Jurkat, Clone E6-1 (cell line): Measurements from ENCODE around the gene EDA.
"Not testable (repeated sequence)": the region's sequence is repeated elsewhere in the genome, so short reads cannot be mapped to it uniquely, and the experiment has no call there.

Source experiments
- DNase-seq: peaks from one replicate; pipeline ENCODE4 v3.0.0-alpha.2; 2011; ENCODE audit warnings: low read depth, low spot score
- H3K4me3 ChIP-seq: 2 replicates; pipeline ENCODE4 v1.5.1; 2011; ENCODE audit warnings: mild to moderate bottlenecking, low read length, control low read depth, moderate library complexity

The EDA gene

DNA sequence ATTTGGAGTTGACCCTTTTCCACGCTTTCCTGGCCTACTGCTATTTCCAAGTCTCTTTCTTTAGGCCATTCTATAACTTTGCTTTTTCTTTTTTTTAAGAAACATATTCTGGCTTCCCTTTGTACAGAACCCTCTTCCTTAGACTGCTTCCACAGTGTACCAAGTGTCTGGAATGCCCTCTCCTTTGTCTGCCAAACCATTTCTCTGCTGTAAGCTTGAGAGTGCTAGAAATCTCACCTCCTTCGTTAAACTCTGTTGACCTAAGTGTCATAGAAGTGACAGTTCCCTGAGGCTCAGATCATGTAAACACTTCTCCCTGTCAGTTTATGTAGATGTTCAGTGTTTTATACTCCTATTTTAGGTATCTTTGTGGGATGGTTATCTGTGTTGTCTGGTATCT is 108.4 kb downstream of the EDA start:
- DNase-seq, result no peak
- no peak overlapping the region for H3K4me3 ChIP-seq

DNA sequence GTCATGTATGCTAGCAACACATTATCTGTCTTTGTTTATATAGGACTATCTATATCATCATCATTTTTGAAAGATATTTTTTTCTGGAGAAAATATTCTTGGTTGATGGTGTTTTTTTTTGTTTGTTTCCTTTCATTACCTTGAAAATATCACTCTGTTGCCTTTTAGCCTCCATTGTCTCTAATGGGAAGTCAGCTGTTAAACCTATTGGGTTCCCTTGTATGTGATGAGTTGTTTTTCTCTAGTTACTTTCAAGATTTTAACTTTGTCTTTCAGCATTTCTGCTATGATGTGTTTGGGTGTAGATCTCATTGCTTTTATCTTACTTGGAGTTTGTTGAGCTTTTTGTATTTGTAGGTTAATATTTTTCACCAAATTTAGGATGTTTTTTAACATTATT is 124.4 kb downstream of the EDA start:
- no peak overlapping the region for H3K4me3 ChIP-seq
- DNase-seq, result no peak

DNA sequence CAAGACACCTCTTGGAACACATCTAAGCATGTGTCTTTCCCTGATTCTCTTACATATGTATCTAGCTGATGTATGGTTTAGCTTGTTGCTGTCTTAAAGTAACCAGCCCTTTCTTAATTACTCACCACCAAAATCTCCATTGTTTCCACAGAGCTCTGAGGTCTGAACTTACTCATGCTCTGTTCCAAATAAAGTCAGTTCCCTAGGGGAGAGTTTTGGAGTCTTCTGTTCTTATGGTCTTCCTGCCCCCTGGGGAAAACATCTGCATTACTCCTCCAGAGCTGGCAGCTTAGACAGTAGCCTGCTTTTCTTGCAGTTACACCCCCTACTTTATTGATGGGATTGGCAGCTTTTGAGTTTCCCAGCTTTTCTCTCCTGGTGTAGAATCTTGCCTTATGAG is 125.8 kb downstream of the EDA start:
- no peak overlapping the region for H3K4me3 ChIP-seq

DNA sequence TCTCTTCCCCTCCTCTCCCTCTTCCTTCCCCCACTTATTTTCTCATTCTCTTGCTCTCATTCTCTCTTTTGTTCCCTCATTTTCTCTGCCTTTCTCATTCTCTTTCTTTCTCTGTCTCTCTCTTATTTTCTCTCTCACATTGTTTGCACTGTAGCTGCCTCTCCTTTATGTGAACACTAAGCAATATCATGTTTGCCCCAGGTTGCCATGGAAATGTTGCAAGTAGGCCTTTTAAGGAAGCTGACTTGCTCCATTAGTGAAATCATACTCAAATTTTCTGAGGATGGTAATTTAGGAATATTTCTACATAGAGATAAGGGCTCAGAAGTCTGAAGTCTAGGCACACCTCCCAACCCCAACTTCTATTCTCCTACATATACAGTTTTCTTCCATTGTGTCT is 130.1 kb downstream of the EDA start:
- H3K4me3 ChIP-seq, result no peak overlapping the region
- DNase-seq, result no peak

More for the DNA sequence above, 125.8 kb downstream of the EDA start:
- no peak for DNase-seq

DNA sequence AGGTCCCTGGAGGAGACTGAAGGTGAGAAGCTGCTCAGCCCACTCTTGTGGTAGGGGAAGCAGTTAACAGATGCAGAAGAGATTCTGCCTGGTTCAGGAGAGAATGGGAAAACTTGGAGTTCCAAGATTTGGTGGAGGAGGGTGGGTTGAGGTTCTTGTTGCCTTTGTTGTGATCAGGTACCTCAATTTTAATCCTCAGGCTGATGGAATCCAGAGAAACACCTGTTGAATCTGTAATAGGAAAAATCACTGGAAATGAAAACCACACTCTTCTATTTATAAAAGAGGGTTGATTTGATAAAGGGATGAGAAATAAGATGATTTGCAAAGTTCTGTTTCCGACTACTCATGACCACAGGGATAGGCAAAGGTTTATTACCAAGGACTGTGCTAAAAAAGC is 132.1 kb downstream of the EDA start:
- H3K4me3 ChIP-seq, result no peak overlapping the region
- DNase-seq, result no peak

DNA sequence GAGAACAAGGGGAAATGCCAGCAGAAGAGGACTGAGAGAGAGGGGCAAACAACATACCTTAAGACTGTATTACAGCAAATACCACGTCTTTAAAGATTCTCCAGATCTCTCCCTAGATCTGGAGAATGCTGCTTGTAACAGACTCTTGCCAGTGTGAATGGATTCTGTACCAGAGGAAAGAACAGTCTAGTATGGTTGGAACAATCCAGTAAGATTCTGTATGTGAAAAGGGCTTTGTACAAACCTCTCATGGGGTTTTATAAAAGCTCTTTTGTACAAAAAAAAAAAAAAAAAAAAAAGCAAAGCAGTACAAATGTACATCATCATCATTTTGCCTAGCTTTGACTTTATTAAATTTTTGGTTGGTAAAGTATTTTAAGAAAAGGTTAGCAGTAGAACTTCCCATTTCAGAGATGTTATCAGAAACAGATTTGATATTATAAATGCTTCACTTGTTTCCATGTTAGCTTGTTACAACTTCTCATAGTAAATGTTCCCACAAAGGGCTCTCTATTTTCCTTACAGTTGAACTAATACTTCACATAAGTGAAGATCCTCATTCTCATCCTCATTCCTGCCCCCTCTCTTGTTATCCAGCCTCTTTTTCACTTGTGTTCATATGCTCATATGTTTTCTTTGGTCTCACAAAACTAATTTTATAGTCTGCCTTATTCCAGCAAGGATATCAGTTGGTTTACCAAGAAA is 144.2 kb downstream of the EDA start:
- no peak overlapping the region for H3K4me3 ChIP-seq
- DNase-seq, result no peak

DNA sequence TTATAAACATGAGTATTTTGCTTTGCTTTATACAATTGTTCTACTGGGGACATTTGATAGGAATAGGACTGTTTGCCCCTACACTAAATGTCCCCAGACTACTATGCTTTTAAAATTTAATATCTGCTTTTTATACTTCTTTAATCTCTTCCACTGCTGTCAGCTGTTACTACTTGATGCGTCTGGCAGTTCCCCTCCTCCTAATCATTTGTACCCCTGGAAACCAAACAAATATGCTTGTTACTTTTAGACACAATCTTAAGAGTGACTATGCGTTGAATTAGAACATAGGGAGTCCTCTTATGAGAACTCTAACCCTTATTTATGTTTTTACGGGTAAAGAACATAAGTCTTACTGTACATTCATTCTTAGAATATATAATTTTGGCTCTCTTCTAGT is 145.7 kb downstream of the EDA start:
- H3K4me3 ChIP-seq, result no peak overlapping the region
- DNase-seq, result no peak

DNA sequence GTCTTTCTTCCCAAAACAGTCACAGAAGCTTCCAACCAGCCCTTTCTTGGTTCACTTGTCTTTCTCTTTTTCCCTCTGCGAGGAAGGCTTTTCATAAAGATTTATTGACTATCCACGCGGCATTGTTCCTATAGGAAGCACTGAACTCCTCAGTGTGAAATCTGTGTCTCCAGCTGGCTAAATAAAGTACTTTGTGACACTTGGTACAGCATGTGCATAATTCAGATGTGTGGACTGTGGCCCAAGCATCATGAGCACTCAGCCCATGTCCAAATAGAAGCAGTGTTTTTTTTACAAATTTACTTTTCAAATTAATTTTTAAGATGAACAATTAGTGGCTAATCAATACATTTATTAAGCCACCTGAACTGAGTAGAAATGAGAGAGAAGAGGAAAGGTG is 146.4 kb downstream of the EDA start:
- no peak for DNase-seq
- H3K4me3 ChIP-seq, result no peak overlapping the region

DNA sequence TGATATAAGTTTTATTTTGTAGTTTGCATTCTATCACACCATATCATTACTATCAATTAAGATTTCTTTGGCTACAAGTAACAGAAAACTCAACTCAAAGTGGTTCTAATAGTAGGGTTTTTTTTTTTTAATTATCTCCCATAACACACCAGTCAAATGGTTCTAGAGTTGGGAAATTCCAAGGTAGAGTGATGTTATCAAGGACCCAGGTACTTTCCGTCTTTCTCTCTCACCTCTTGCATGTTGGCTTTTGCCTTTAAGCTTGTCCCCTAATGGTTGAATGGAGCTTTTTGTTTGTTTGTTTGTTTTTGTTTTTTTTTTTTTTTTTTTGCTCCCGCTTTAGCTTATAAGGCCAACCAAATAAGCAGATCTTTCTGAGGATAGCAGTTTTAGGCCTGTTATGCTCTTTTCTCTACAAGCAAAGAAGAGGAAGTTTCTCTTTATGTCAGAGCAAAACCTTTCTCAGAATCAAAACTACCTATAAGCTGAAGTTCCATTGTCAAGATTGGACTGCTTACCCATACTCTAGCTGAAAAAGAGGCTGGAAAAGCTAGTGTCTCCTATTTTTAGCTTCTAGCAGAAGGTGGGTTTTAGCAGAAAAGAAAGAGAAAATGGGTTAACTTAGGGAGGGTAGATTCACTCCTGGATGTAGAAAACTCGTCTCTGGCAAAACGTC is 177.5 kb downstream of the EDA start:
- H3K4me3 ChIP-seq, result no peak overlapping the region
- no peak for DNase-seq

DNA sequence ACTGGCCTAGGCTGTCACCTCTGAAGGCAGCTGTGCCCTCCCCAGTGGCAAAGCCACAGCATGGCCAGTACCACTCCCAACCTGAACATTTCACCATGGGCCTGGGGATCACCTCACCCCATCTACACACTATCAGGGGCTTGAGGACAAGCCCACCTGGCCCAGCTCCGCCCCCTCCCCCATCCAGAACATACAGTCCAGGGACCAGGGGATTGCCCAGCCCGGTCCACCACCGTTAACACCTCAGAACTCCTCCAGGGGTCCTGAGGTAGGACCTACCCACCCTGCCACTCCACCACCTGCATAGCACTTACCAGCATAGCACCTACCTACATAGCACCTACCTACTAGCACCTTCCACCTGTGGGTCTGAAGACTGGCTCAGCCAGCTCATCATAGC is 179.8 kb downstream of the EDA start:
- DNase-seq, result no peak

DNA sequence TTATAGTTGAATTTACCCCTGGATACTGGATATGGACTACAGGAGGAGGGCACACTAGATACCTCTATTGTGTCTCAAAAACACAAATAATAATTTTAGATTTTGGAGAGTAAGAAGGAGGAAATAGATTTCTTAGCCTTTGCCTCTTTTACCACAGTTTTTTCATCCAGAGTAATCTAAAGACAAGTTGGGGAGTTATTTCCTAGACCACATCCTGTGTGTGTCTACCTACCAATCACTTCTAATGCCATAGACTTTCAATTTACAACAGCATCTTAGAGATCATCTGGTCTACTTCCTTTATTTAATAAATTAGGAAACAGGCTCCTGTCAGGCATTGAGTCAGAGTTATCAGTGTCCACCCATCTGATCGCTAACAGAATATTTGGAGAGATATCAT is 191.5 kb downstream of the EDA start:
- DNase-seq, result peak; percentile 56
- no peak overlapping the region for H3K4me3 ChIP-seq

More for the DNA sequence above, 179.8 kb downstream of the EDA start:
- H3K4me3 ChIP-seq, result no peak overlapping the region

DNA sequence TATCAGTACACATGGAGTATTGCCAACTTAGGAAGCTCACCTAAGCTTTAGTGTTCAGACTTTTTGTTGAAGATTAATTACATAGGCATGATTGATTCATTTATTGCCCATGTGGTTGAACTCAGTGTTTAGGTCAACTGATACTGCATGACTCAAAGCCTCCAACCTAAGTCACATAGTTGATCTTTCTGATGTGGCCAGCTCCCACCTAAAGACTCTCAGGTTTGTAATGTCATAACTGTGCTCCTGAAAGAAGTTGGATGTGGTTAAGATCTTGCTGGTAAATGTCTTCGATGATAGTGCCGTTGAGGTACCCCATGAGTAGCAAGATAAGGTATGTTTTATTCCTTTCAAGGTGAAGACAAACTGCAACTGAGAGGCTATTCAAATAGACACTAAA is 192.5 kb downstream of the EDA start:
- H3K4me3 ChIP-seq, result no peak overlapping the region
- peak; percentile 57 for DNase-seq

DNA sequence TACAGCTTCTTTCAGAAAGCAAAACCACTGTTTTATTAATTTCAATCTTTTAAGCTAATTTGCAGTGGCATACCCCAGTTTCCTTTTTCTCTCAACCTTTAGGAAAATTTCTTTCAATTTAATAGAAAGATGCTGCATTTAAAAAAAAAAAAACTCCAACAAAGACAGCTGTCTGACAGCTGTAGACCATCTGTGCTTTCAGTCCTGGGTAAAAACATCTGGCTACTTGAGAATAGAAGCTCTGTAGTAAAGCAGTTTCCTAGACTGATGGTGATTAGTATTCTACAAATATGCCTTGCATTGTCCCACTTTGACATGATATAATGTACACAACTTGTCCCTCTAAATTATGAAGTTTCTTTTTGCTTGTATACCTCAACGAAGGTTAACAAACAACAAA is 197.8 kb downstream of the EDA start:
- H3K4me3 ChIP-seq, result no peak overlapping the region
- no peak for DNase-seq

DNA sequence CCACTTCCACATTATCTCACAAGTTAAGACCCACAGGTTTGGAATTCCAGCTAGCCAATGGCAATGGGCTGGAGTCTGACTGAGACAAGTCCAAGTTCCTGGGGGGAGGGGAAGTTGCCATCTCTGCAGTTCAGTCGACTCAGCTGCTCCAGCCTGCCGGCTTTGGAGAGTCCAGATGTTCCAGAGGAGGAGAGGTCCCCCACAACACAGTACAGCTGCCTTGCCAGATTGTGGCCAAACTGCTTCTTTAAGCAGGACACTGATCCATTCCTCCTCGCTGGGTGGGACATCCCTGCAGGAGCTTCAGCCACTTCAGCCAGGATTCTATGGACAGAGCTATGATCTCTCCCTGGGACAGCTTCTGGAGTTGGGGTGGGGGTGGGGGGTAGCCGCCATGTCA is 199.2 kb downstream of the EDA start:
- DNase-seq, result no peak
- no peak overlapping the region for H3K4me3 ChIP-seq

DNA sequence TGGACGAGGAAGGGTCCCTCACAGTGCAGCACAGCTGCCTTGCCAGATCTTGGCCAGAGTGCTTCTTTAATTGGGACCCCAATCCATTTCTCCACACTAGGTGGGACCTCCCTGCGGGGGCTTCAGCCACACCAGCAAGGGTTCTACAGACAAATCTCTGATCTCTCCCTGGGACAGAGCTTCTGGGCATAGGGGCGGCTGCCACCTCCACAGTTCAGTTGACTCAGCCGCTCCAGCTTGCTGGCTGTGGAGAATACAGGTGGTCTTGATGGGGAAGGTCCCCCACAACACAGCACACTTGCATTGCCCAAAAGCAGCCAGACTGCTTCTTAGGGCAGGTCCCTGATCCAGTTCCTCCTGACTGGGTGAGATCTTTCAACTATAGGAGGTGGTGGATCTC is 199.6 kb downstream of the EDA start:
- no peak overlapping the region for H3K4me3 ChIP-seq
- no peak for DNase-seq

DNA sequence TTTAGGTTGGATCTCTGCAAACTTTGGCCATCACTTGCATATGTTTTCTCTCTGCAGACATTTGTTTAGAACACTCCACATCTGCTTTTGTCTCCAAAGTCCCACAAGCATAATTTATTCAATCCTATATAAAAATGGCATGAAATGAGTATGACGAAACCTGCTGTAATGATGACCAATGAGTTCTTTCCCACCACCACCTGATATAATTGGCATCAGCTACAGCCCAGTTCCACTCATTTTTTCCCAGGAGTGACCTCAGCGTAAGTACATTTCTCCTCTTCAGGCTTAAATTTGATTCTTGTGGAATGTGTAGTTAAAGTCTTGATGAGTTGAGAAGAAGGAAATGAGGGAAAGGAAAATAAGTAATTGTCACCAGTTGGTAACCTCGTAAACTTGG is 228.7 kb downstream of the EDA start:
- no peak for DNase-seq
- H3K4me3 ChIP-seq, result no peak overlapping the region

DNA sequence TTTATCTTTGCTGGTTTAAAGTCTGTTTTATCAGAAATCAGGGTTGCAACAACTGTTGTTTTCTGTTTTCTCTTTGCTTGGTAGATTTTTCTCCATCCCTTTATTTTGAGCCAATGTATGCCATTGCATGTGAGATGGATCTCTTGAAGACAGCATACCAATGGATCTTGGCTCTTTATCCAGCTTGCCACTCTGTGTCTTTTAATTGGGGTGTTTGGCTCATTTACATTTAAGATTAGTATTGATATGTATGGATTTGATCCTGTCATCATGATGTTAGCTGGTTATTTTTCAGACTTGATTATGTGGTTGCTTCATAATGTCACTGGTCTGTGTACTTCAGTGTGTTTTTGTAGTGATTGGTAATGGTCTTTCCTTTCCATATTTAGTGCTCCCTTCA is 244.1 kb downstream of the EDA start:
- H3K4me3 ChIP-seq, DNase-seq: not testable (repeated sequence)

DNA sequence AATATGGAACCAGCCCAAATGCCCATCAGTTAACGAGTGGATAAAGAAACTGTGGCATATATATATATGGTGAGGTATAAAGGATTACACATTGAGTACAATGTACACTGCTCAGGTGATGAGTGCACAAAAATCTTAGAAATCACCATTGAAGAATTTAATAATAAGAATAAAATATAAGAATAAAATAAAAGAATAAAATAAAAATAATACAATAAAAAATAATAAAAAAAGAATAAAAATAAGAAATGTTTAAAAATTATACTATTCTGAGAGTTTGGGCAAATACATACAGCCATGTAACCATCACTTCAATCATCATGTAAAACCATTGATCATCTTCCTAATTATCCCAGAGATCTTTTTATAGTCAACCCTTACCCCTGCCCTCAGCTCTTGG is 260.3 kb downstream of the EDA start:
- H3K4me3 ChIP-seq, result no peak overlapping the region
- no peak for DNase-seq

DNA sequence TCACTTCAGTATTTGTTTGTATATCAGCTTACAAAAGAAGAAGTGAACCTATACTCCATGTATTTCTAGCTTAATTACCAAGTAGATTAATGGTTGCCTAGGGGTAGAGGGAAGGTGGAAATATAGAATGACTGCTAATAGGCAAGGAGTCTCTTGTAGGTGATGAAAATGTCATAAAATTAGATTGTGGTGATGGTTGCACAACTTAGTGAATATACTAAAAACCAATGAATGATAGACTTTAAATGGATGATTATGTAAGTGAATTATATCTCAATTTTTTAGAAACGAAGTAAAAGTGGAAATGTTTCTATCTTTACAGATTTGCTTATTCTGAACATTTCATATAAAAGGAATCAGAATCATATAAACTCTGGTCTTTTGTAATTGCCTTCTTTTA is 268.3 kb downstream of the EDA start:
- H3K4me3 ChIP-seq, result no peak overlapping the region
- DNase-seq, result no peak

DNA sequence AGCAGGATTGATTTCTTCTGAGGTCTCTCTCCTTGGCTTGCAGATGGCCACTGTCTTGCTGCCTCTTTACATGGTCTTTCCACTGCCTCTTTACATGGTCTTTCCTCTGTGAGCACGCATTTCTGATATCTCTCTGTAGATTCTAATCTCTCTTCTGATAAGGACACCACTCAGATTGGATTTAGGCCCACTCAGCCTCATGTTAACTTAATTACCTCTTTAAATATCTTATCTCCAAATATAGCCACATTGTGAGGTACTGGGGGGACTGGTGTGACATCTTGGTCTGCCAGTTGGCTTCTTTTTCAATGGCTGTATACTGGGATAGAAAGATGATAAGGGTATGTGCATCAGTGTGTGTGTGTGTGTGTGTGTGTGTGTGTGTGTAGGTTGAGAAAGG is 280.1 kb downstream of the EDA start:
- DNase-seq, result no peak
- no peak overlapping the region for H3K4me3 ChIP-seq

DNA sequence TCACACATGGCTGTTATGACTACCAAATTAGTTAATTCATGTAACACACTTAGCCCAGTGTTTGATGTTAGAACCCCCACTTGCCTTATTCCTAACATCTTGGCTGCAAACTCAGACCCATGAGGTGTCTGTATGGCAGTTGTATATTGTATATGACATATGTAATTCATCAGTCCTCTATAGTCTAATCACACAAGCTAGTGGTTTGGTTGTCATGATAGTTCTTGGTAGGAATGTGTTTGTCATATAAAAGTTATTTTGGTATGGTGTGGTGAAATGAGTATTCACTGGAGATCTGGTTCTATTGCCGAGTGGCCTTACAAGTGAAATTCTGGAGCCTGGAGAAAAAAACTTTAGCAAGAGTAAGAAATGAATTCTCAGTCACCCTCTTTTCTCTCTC is 284.6 kb downstream of the EDA start:
- no peak for DNase-seq
- H3K4me3 ChIP-seq, result no peak overlapping the region
